CD4-positive, alpha-beta T cell treated with Interleukin-6 for 4 hours (primary cell): ENCODE results near the gene EBI3.
"Not testable (repeated sequence)": the region's sequence is repeated elsewhere in the genome, so short reads cannot be mapped to it uniquely, and the experiment has no call there.

Experiments used
- DNase-seq: peaks from one replicate; pipeline ENCODE4 v3.0.0-alpha.2; 2020; ENCODE audit warnings: mixed read lengths

The EBI3 gene

GRCh38 chr19:4229179-4229931, at the start of gene EBI3:
TSS of gene EBI3 (plus strand) at chr19:4229523. CDS start at chr19:4229551, 28 bp downstream.
- DNase-seq = no peak

GRCh38 chr19:4181053-4181508, 48.2 kb upstream of the EBI3 start:
- DNase-seq = no peak

GRCh38 chr19:4182084-4182810, 47.1 kb upstream of the EBI3 start, which contains the start of the genes ANKRD24 and SIRT6:
TSS of gene ANKRD24 (plus strand) at chr19:4182689. CDS start at chr19:4186426, 3,737 bp downstream.
TSS of gene SIRT6 (minus strand) at chr19:4182563. CDS start at chr19:4182539, 24 bp downstream.
- DNase-seq = peak; percentile 97

- DNase-seq = no peak
Measured at GRCh38 chr19:4183967-4184717, 45.2 kb upstream of the EBI3 start.

GRCh38 chr19:4184718-4185352, 44.5 kb upstream of the EBI3 start:
- no peak for DNase-seq

- no peak for DNase-seq
Measured at GRCh38 chr19:4185413-4186086, 43.8 kb upstream of the EBI3 start.

- DNase-seq = peak; percentile 80
Measured at GRCh38 chr19:4186087-4186993, 43.0 kb upstream of the EBI3 start.

- DNase-seq = no peak
Measured at GRCh38 chr19:4187313-4188122, 41.8 kb upstream of the EBI3 start.

GRCh38 chr19:4189641-4190040, 39.7 kb upstream of the EBI3 start:
- no peak for DNase-seq

GRCh38 chr19:4192537-4192936, 36.8 kb upstream of the EBI3 start:
- not testable (repeated sequence) for DNase-seq

GRCh38 chr19:4194353-4194752, 35.0 kb upstream of the EBI3 start:
- no peak for DNase-seq

GRCh38 chr19:4196009-4196408, 33.3 kb upstream of the EBI3 start:
- DNase-seq = no peak

- no peak for DNase-seq
Measured at GRCh38 chr19:4196587-4197148, 32.7 kb upstream of the EBI3 start.

- no peak for DNase-seq
Measured at GRCh38 chr19:4197228-4197624, 32.1 kb upstream of the EBI3 start.

GRCh38 chr19:4197625-4198466, 31.5 kb upstream of the EBI3 start:
- no peak for DNase-seq

GRCh38 chr19:4198467-4199126, 30.7 kb upstream of the EBI3 start:
- no peak for DNase-seq

GRCh38 chr19:4199699-4200293, 29.5 kb upstream of the EBI3 start:
- no peak for DNase-seq
